ENCODE results near the gene OR4C5. TPM values are rescaled to one million over a fixed set of nuclear protein-coding genes. Genes with fewer than 3 reads are reported as not detected.
"Not testable (repeated sequence)": the region's sequence is repeated elsewhere in the genome, so short reads cannot be mapped to it uniquely, and the experiment has no call there.

The OR4C5 gene
- not detected in 2 replicates for total RNA-seq (2014; rRNA removed; shearing (Covaris generic))
- not detected in 2 replicates for polyA plus RNA-seq (2015; cell fraction: cytosol; rRNA removed)
- not detected in 2 replicates for polyA plus RNA-seq (2015; cell fraction: nucleus; rRNA removed)

DNA sequence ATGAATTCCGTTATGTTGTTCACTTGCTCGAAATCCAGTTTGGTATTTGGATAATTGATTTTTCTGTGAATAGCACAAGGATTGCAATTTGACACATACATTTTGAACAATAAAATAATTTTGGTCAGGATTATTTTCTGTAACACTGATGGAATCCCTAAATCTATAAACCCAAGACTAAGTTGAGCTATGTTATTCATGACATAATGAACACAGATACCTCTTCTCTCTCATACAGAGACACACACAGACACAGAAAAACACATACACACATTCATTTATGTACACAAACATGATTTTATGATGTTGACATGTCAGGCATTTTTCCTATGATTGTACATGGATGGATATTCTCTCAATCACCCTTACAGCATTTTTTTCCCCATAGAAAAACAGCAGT lies at the start of gene OR4C5:
OR4C5 (minus strand) TSS at position 101 of the 400 bp plus-strand sequence; CDS start at position 101, 0 bp downstream.
- no peak for DNase-seq (ENCODE audit: low read depth, low spot score)
- in situ Hi-C loops (cut with HindIII; ENCODE audit: low pct_unique_long_range_greater_than_20kb, low sequenced_read_pairs), result no loop called here

DNA sequence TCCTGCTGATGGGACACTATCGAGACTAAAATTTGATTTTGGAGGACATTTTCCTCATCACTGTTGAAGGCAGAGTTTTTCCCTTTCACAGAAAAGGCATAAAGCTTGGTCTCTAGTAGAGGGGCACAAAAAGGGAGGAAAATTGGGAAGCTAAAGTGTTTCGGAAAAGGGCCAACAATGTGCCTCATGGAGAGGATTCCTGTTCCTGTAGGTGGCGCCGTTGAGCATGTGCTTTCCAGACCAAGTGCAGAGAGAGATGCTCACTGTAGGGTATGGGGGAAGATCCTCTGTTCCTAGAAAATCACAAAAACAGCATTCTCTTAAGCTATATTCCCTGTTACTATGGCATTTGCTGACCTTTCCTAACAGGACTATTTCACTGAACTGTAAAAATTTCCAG lies 18.4 kb upstream of the OR4C5 start:
- in situ Hi-C loops (cut with HindIII; ENCODE audit: low pct_unique_long_range_greater_than_20kb, low sequenced_read_pairs), result no loop called here
- peak; percentile 44 for DNase-seq (ENCODE audit: low read depth, low spot score)

DNA sequence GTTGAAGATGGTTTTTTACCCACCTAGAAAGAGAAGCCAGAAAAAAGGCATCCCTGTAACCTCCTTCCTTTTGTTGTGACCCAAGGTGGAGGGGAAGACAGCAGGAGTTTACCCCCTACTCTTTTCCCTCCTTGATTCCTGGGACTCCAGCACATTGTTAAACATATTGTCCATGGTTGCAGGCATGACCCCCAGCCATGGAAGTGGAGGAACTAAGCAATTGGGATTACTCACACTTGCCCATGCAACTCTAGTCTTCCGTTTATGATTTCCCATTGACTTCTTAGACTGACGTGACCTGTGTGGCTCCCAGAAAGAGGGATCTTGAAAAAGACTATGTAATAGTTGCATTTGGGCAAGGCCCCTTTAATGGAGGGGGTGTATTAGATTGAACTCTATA lies 17.9 kb upstream of the OR4C5 start:
- in situ Hi-C loops (cut with HindIII; ENCODE audit: low pct_unique_long_range_greater_than_20kb, low sequenced_read_pairs), result not testable (repeated sequence)

DNA sequence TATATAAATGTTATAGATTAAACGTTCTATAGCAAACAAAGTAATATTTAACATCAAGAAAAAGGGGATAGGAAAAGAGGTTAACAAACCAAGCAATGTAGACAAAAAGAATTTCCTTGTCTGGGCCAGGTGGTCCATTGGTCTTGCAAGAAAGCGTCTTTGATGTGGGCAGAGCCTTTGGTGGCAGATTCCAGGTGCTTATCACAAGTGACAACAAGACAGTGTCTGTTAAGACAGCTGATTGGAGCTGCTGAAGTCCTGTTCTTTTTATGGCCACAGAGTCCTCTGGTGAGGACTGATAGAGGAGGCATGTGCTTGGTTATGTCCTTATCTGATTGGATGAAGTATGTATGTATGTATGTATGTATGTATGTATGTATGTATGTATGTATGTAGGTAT lies 5.0 kb downstream of the OR4C5 start:
- in situ Hi-C loops (cut with HindIII; ENCODE audit: low pct_unique_long_range_greater_than_20kb, low sequenced_read_pairs); DNase-seq (ENCODE audit: low read depth, low spot score): not testable (repeated sequence)

More for the DNA sequence above, 17.9 kb upstream of the OR4C5 start:
- DNase-seq (ENCODE audit: low read depth, low spot score), result not testable (repeated sequence)

DNA sequence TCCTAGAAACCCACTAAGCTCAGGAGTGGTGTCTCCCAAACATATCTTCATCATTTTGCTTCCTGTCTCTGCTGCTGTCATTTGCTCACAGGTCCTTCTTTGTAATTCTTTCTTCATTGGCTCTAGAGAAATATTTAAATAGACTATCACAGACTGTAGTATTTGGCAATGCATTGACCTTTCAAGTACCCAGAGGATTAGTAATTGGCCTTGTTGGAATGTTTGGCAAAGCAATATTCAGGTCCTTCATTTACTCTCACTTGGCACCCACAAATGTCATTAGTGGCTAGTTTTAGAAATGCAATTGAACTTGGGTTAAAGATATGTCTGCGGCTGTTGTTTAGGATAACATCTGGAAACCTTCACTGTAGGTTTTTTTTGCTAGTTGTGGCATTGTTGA lies 11.6 kb downstream of the OR4C5 start:
- no peak for DNase-seq (ENCODE audit: low read depth, low spot score)
- in situ Hi-C loops (cut with HindIII; ENCODE audit: low pct_unique_long_range_greater_than_20kb, low sequenced_read_pairs), result no loop called here

DNA sequence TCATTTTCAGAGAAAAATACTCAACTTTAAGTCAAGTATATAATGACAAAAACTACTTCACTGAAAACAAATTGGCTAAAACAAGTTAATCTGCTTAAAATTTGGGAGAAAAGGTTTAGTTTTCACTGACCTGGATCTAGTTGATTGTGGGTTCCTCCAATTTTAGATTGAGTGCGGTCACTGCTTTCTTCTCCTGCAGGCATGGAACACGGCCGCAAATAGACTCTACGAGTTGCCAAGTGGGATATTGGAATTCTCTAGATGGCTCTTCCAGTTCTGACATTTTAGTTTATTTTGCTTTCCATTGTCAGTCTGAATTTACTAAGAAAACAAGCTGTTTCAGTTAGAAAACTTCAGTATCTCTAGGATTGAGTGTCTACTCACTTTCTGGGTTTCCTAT lies 12.3 kb downstream of the OR4C5 start:
- in situ Hi-C loops (cut with HindIII; ENCODE audit: low pct_unique_long_range_greater_than_20kb, low sequenced_read_pairs), result no loop called here
- DNase-seq (ENCODE audit: low read depth, low spot score), result no peak

DNA sequence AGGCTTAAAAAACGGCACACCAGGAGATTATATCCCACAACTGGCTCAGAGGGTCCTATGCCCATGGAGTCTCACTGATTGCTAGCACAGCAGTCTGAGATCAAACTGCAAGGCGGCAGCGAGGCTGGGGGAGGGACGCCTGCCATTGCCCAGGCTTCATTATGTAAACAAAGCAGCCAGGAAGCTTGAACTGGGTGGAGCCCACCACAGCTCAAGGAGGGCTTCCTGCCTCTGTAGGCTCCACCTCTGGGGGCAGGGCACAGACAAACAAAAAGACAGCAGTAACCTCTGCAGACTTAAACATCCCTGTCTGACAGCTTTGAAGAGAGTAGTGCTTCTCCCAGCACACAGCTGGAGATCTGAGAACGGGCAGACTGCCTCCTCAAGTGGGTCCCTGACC lies 20.0 kb downstream of the OR4C5 start:
- in situ Hi-C loops (cut with HindIII; ENCODE audit: low pct_unique_long_range_greater_than_20kb, low sequenced_read_pairs); DNase-seq (ENCODE audit: low read depth, low spot score): not testable (repeated sequence)

DNA sequence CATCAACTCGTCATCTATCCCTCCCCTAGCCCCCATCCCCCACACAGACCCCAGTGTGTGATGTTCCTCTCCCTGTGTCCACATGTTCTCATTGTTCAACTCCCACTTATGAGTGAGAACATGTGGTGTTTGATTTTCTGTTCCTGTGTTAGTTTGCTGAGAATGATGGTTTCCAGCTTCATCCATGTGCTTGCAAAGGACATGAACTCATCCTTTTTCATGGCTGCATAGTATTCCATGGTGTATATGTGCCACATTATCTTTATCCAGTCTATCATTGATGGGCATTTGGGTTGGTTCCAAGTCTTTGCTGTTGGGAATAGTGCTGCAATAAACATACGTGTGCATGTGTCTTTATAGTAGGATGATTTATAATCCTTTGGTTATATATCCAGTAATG lies 23.8 kb downstream of the OR4C5 start:
- in situ Hi-C loops (cut with HindIII; ENCODE audit: low pct_unique_long_range_greater_than_20kb, low sequenced_read_pairs); DNase-seq (ENCODE audit: low read depth, low spot score): not testable (repeated sequence)

DNA sequence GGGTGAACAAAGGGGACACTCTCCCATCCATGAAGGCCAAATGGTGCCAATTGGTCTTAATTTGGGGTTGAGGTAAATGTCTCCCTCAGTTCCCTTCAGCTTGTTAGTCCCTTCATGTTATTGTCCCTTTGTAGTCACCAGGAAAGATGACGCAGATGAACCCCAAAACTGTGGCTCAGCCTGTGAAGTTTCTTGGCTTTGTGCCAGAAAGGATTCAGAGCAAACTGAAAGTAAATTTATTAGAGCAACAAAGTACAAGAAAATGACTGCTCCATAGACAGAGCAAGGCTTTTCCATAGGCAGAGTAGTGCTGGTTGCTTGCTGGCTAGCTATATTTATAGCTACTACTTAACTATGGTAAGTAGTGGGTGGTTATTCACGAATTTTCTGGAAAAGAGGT lies 24.8 kb downstream of the OR4C5 start:
- DNase-seq (ENCODE audit: low read depth, low spot score), result no peak
- in situ Hi-C loops (cut with HindIII; ENCODE audit: low pct_unique_long_range_greater_than_20kb, low sequenced_read_pairs), result no loop called here

DNA sequence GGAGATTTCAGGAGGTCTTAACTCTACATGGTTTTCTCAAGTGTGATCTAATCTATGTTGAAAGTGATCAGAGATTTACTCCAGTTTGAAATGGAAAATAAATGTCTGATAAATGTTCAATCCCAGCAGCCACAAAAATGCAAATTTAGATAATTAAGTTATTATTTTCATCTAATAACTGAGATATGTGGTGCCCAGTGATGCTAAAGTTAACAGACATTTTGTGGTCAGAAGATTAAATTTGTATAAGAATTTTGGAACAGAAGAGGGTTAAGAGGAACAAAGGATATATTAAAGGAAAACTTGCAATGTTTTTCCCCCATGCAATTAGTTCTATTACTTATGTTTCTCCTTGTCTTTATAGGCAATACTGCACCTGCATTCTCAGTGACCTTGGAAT lies 41.6 kb downstream of the OR4C5 start, which contains the start of gene OR4C3:
OR4C3 (plus strand) TSS at position 301 of the 400 bp plus-strand sequence. CDS start 102 bp downstream, outside the sequence.
- in situ Hi-C loops (cut with HindIII; ENCODE audit: low pct_unique_long_range_greater_than_20kb, low sequenced_read_pairs); DNase-seq (ENCODE audit: low read depth, low spot score): not testable (repeated sequence)

DNA sequence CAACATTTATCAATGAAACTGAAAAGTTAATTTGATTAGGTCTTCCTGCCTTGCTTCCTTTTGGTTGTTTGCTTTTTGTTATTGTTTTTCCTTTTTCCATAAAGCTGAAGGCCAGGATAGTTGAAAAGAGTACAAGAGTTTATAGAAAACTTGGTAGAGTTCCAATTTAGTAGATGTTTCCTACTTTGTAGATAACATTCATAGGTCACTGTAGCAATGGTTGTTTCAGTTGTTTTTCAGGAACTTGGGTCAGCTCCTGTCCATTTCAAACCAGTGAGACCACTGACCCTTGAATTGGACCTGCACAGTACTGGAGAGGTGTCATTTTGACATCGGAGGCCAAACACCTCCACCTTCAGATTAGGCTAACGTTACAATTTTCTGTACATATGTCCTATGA lies 46.5 kb downstream of the OR4C5 start:
- in situ Hi-C loops (cut with HindIII; ENCODE audit: low pct_unique_long_range_greater_than_20kb, low sequenced_read_pairs); DNase-seq (ENCODE audit: low read depth, low spot score): not testable (repeated sequence)

Other genes starting within 250 kb of the OR4C5 start
- gene OR4B1, start 149.7 kb downstream of the OR4C5 start, total RNA-seq (2014; rRNA removed; shearing (Covaris generic)), result not detected in 2 replicates
- gene OR4X2, start 121.4 kb downstream of the OR4C5 start, total RNA-seq (2014; rRNA removed; shearing (Covaris generic)), result not detected in 2 replicates
- gene OR4X1, start 102.6 kb downstream of the OR4C5 start, total RNA-seq (2014; rRNA removed; shearing (Covaris generic)), result not detected in 2 replicates
- not detected in 2 replicates for gene OR4S1, start 60.2 kb downstream of the OR4C5 start, total RNA-seq (2014; rRNA removed; shearing (Covaris generic))
- gene OR4C3, start 41.5 kb downstream of the OR4C5 start, total RNA-seq (2014; rRNA removed; shearing (Covaris generic)), result not detected in 2 replicates
- not detected in 2 replicates for gene OR4A47, start 122.3 kb upstream of the OR4C5 start, total RNA-seq (2014; rRNA removed; shearing (Covaris generic))

All from SK-MEL-5 (cell line).